Measurements from ENCODE around the gene SIPA1L3. TPM values are rescaled to one million over a fixed set of nuclear protein-coding genes. Genes with fewer than 3 reads are reported as not detected.

Gene SIPA1L3
- total RNA-seq, 1 donor from 2014 or later = 14.6 TPM

GRCh38 chr19:38093154-38093553 lies 186.1 kb downstream of the SIPA1L3 start:
- intact Hi-C loops (cut with micrococcal nuclease) = no loop called here

GRCh38 chr19:38093587-38093986 lies 186.6 kb downstream of the SIPA1L3 start:
- intact Hi-C loops (cut with micrococcal nuclease) = no loop called here

GRCh38 chr19:38095411-38096308 lies 188.7 kb downstream of the SIPA1L3 start:
- intact Hi-C loops (cut with micrococcal nuclease) = loop anchor here (1.0 to 2.0 kb wide), 2 partner anchors 129 to 193 kb away; partner anchors contain the start of gene DPF1

GRCh38 chr19:38099966-38100365 lies 193.0 kb downstream of the SIPA1L3 start:
- intact Hi-C loops (cut with micrococcal nuclease) = no loop called here

GRCh38 chr19:38100589-38100988 lies 193.6 kb downstream of the SIPA1L3 start:
- intact Hi-C loops (cut with micrococcal nuclease) = no loop called here

GRCh38 chr19:38101723-38102122 lies 194.7 kb downstream of the SIPA1L3 start:
- intact Hi-C loops (cut with micrococcal nuclease) = no loop called here

- intact Hi-C loops (cut with micrococcal nuclease) = no loop called here
Observed at GRCh38 chr19:38105574-38105973, 198.6 kb downstream of the SIPA1L3 start.

- intact Hi-C loops (cut with micrococcal nuclease) = no loop called here
Observed at GRCh38 chr19:38107129-38107528, 200.1 kb downstream of the SIPA1L3 start.

GRCh38 chr19:38111898-38112297 lies 204.9 kb downstream of the SIPA1L3 start:
- intact Hi-C loops (cut with micrococcal nuclease) = no loop called here

- intact Hi-C loops (cut with micrococcal nuclease) = no loop called here
Observed at GRCh38 chr19:38114651-38115050, 207.6 kb downstream of the SIPA1L3 start.

- intact Hi-C loops (cut with micrococcal nuclease) = no loop called here
Observed at GRCh38 chr19:38115271-38115802, 208.3 kb downstream of the SIPA1L3 start.

- intact Hi-C loops (cut with micrococcal nuclease) = no loop called here
Observed at GRCh38 chr19:38118176-38118575, 211.2 kb downstream of the SIPA1L3 start.

- intact Hi-C loops (cut with micrococcal nuclease) = no loop called here
Observed at GRCh38 chr19:38120471-38121025, 213.5 kb downstream of the SIPA1L3 start.

GRCh38 chr19:38122402-38123093 lies 215.5 kb downstream of the SIPA1L3 start:
- intact Hi-C loops (cut with micrococcal nuclease) = no loop called here

GRCh38 chr19:38125238-38125637 lies 218.2 kb downstream of the SIPA1L3 start:
- intact Hi-C loops (cut with micrococcal nuclease) = no loop called here

GRCh38 chr19:38130399-38130798 lies 223.4 kb downstream of the SIPA1L3 start:
- intact Hi-C loops (cut with micrococcal nuclease) = no loop called here

- intact Hi-C loops (cut with micrococcal nuclease) = no loop called here
Observed at GRCh38 chr19:38132781-38133180, 225.8 kb downstream of the SIPA1L3 start.

- intact Hi-C loops (cut with micrococcal nuclease) = no loop called here
Observed at GRCh38 chr19:38133319-38133718, 226.3 kb downstream of the SIPA1L3 start.

GRCh38 chr19:38134540-38135149 lies 227.6 kb downstream of the SIPA1L3 start:
- intact Hi-C loops (cut with micrococcal nuclease) = no loop called here

- intact Hi-C loops (cut with micrococcal nuclease) = no loop called here
Observed at GRCh38 chr19:38135150-38135998, 228.4 kb downstream of the SIPA1L3 start.

Data from T-helper 2 cell treated with Interferon-gamma antibody and Interleukin-4, amounts not matched to agents 100 ng/mL and 5 ng/mL, for 36 hours (primary cell).